Smooth muscle cell (in vitro differentiated cells): Measurements from ENCODE around the gene DBT. TPM values are rescaled to one million over a fixed set of nuclear protein-coding genes. Genes with fewer than 3 reads are reported as not detected.
"Not testable (repeated sequence)": the region's sequence is repeated elsewhere in the genome, so short reads cannot be mapped to it uniquely, and the experiment has no call there.

ENCODE experiments used
- DNase-seq: peaks from one replicate; lab custom pipeline; 2025; ENCODE audit not compliant: unreplicated experiment; lab: John Stamatoyannopoulos, UW
- H2AFZ ChIP-seq: fragments of 200-600 bp; sonication (generic); 2 replicates; pipeline ENCODE4 v1.6.0; 2016; ENCODE audit warnings: antibody characterized with exemption, low read depth, mild to moderate bottlenecking
- H3F3A ChIP-seq: fragments of 200-600 bp; sonication (generic); 2 replicates; pipeline ENCODE4 v1.6.0; 2017; ENCODE audit warnings: antibody characterized with exemption, low read depth
- H3K27ac ChIP-seq: fragments of 200-600 bp; sonication (generic); 2 replicates; pipeline ENCODE4 v1.5.1; 2016; ENCODE audit warnings: low read depth, mild to moderate bottlenecking
- H3K27me3 ChIP-seq: fragments of 200-600 bp; sonication (generic); 2 replicates; pipeline ENCODE4 v1.6.1; 2016; ENCODE audit warnings: low read depth, mild to moderate bottlenecking
- H3K36me3 ChIP-seq: fragments of 200-600 bp; sonication (generic); 2 replicates; pipeline ENCODE4 v1.5.1; 2016; ENCODE audit warnings: low read depth
- H3K4me1 ChIP-seq: fragments of 200-600 bp; sonication (generic); 2 replicates; pipeline ENCODE4 v1.5.1; 2016; ENCODE audit warnings: low read depth
- H3K4me2 ChIP-seq: fragments of 200-600 bp; sonication (generic); 2 replicates; pipeline ENCODE4 v1.6.0; 2016; ENCODE audit warnings: mild to moderate bottlenecking
- H3K4me3 ChIP-seq: fragments of 200-600 bp; sonication (generic); 2 replicates; pipeline ENCODE4 v1.5.1; 2016; ENCODE audit warnings: mild to moderate bottlenecking
- H3K79me2 ChIP-seq: fragments of 200-600 bp; sonication (generic); 2 replicates; pipeline ENCODE4 v1.6.0; 2016; ENCODE audit warnings: low read depth, mild to moderate bottlenecking
- H3K9ac ChIP-seq: fragments of 200-600 bp; sonication (generic); 2 replicates; pipeline ENCODE4 v1.6.0; 2016; ENCODE audit warnings: low read depth
- H3K9me3 ChIP-seq: fragments of 200-600 bp; sonication (generic); replicated peaks from 2 replicates; pipeline ENCODE4 v1.5.1; 2016; ENCODE audit warnings: low read depth
- H4K20me1 ChIP-seq: fragments of 200-600 bp; sonication (generic); 2 replicates; pipeline ENCODE4 v1.6.0; 2016; ENCODE audit warnings: low read depth
- CTCF ChIP-seq: fragments of 200-600 bp; sonication (generic); IDR thresholded peaks from 2 replicates; pipeline ENCODE4 v1.5.1; 2017; ENCODE audit warnings: borderline replicate concordance, mild to moderate bottlenecking, antibody characterized with exemption; ENCODE audit not compliant: insufficient read depth, poor library complexity, severe bottlenecking
- WGBS: methylation state at CpG from one replicate; pipeline ENCODE4 v1.1.7; 2016; ENCODE audit warnings: low lambda C conversion rate; 5-methylcytosine and 5-hydroxymethylcytosine counted together
- polyA plus RNA-seq: library from polyadenylated mRNA; unstranded; fragments of >200 nt; fragmentation: Nextera tagmentation; extraction: Ambion mirVana; gene quantifications from 2 replicates; pipeline ENCODE4 v1.2.1, GENCODE V29; 2016
- total RNA-seq: library from RNA; depleted of rRNA; stranded (reverse); fragments of >200 nt; gene quantifications from 2 replicates; pipeline ENCODE4 v1.2.3, GENCODE V29; 2014

Gene DBT
- total RNA-seq, result 9.0 and 17.1 TPM in 2 replicates
- 3.8 and 4.3 TPM in 2 replicates for polyA plus RNA-seq

- no peak for TF ChIP-seq CTCF
- WGBS, result 4% methylated on average over 31 of the region's 31 CpGs
These were observed at the start of gene DBT for GRCh38 chr1:100249537-100250257. TSS of gene DBT (minus strand) at chr1:100249834. CDS start at chr1:100249820, 14 bp downstream.

GRCh38 chr1:100298512-100298911, 48.9 kb upstream of the DBT start:
- Histone ChIP-seq H3F3A (no peaks in the 10 kb centered on the region), H3K36me3 (peaks cover 3% of the 10 kb centered on the region), H4K20me1 (no peaks in the 10 kb centered on the region), H3K27me3 (no peaks in the 10 kb centered on the region), H3K9me3 (no peaks in the 10 kb centered on the region), H3K4me2 (no peak overlapping the region), H3K27ac (no peak overlapping the region), H2AFZ (no peak overlapping the region), H3K4me3 (no peak overlapping the region), H3K9ac (no peak overlapping the region), H3K4me1 (peaks cover 29% of the 10 kb centered on the region), H3K79me2 (no peaks in the 10 kb centered on the region)
- DNase-seq, result no peak
- no peak for TF ChIP-seq CTCF
- 84% methylated on average over 4 of the region's 4 CpGs for WGBS

More at GRCh38 chr1:100249537-100250257, at the start of gene DBT:
- Histone ChIP-seq H3K4me1 (peaks cover 6% of the 10 kb centered on the region), H3K27ac (peak within 1 kb of the TSS; percentile 52), H3K4me2 (peak within 1 kb of the TSS; percentile 93), H3F3A (no peaks in the 10 kb centered on the region), H3K36me3 (no peaks in the 10 kb centered on the region), H3K9ac (peak within 1 kb of the TSS; percentile 71), H3K4me3 (peak within 1 kb of the TSS; percentile 68), H2AFZ (peak within 1 kb of the TSS; percentile 86), H4K20me1 (no peaks in the 10 kb centered on the region), H3K27me3 (no peaks in the 10 kb centered on the region), H3K9me3 (no peaks in the 10 kb centered on the region), H3K79me2 (peaks cover 39% of the 10 kb centered on the region)
- DNase-seq, result peak; percentile 66

GRCh38 chr1:100296997-100297396, 47.4 kb upstream of the DBT start:
- not testable (repeated sequence) for H3K4me2 ChIP-seq, H3K79me2 ChIP-seq

GRCh38 chr1:100296140-100296539, 46.5 kb upstream of the DBT start:
- Histone ChIP-seq H3K36me3 (peaks cover 13% of the 10 kb centered on the region), H2AFZ (no peak overlapping the region), H3K79me2 (no peaks in the 10 kb centered on the region), H3K4me2 (no peak overlapping the region), H4K20me1 (no peaks in the 10 kb centered on the region), H3K9ac (no peak overlapping the region), H3K4me3 (no peak overlapping the region), H3K4me1 (peaks cover 26% of the 10 kb centered on the region), H3F3A (no peaks in the 10 kb centered on the region), H3K9me3 (no peaks in the 10 kb centered on the region), H3K27ac (no peak overlapping the region), H3K27me3 (no peaks in the 10 kb centered on the region)
- no peak for TF ChIP-seq CTCF
- WGBS, result 96% methylated on average over 8 of the region's 8 CpGs
- no peak for DNase-seq

More at GRCh38 chr1:100296997-100297396, 47.4 kb upstream of the DBT start:
- H3F3A ChIP-seq, H3K9me3 ChIP-seq, H3K27ac ChIP-seq, H3K4me3 ChIP-seq, DNase-seq, H4K20me1 ChIP-seq, H3K36me3 ChIP-seq, H3K9ac ChIP-seq, H2AFZ ChIP-seq, H3K27me3 ChIP-seq: not testable (repeated sequence)
- H3K4me1 ChIP-seq, result peaks cover 29% of the 10 kb centered on the region
